Chondrocyte (in vitro differentiated cells): ENCODE data around the gene MYBPC1. TPM values are rescaled to one million over a fixed set of nuclear protein-coding genes. Genes with fewer than 3 reads are reported as not detected.

Experiments used
- DNase-seq: peaks from one replicate; pipeline ENCODE4 v3.0.0; 2021; ENCODE audit warnings: mixed read lengths, low spot score
- H3K27ac Mint-ChIP-seq: one replicate; pipeline ENCODE4 v1.8.0; 2021; ENCODE audit warnings: mild to moderate bottlenecking, moderate library complexity, mixed read lengths; ENCODE audit not compliant: unreplicated experiment
- H3K27me3 Mint-ChIP-seq: 2 replicates; pipeline ENCODE4 v1.8.0; 2021; ENCODE audit warnings: low read depth, mixed read lengths
- H3K36me3 Mint-ChIP-seq: 2 replicates; pipeline ENCODE4 v1.8.0; 2021; ENCODE audit warnings: low read depth, mixed read lengths
- H3K4me1 Mint-ChIP-seq: 2 replicates; pipeline ENCODE4 v1.8.0; 2021; ENCODE audit warnings: low read depth, mild to moderate bottlenecking, mixed read lengths
- H3K4me3 Mint-ChIP-seq: one replicate; pipeline ENCODE4 v1.8.0; 2021; ENCODE audit warnings: mild to moderate bottlenecking, moderate library complexity, mixed read lengths; ENCODE audit not compliant: unreplicated experiment
- H3K9me3 Mint-ChIP-seq: 2 replicates; pipeline ENCODE4 v1.8.0; 2021; ENCODE audit warnings: low read depth, mixed read lengths
- total RNA-seq: library from RNA; stranded (reverse); gene quantifications from 3 replicates; pipeline ENCODE4 v1.2.1, GENCODE V29; 2021
- TF ChIP-seq, protein P1 (sequence below): fragments of 200-600 bp; sonication (generic); IDR thresholded peaks from 2 replicates; pipeline ENCODE4 v1.5.0; 2021; ENCODE audit warnings: antibody characterized with exemption, mild to moderate bottlenecking, moderate library complexity

MYBPC1 gene
- total RNA-seq, 1 donor from 2014 or later: not detected

DNA sequence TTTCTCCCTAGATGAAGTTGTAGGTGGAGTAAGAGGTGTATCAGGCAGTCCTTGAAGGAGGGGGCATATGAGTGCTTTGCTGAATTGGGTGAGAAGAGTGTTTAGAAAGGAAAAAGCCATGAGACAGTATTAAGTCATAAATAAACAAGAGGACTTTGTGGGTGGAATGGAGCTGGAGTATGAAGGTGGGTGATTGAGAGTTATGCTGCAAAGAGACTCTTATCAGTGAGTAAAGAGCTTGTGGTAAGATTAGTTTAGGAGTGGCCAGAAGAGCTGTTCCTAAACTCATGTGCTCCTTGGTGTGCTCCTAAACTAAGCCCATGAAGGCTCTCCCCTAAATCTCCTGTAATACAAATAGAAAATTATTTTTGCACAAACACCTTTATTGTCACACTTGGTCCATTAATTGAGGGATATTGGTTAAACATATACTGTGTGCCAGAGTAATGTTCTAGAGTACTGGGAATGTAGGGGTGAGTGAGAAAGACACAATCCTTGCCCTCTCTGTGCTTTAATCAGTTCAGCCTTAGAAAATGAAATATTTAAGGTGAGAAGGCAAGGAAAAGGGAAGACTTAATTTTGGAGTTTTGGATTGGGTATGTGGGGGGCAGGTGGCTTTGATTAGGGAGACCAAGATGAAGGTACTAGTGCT lies 112.5 kb downstream of the MYBPC1 start:
- no peak overlapping the region for H3K4me3 Mint-ChIP-seq
- no peak for DNase-seq
- H3K36me3 Mint-ChIP-seq: no peaks in the 10 kb centered on the region
- TF ChIP-seq, protein P1, sequence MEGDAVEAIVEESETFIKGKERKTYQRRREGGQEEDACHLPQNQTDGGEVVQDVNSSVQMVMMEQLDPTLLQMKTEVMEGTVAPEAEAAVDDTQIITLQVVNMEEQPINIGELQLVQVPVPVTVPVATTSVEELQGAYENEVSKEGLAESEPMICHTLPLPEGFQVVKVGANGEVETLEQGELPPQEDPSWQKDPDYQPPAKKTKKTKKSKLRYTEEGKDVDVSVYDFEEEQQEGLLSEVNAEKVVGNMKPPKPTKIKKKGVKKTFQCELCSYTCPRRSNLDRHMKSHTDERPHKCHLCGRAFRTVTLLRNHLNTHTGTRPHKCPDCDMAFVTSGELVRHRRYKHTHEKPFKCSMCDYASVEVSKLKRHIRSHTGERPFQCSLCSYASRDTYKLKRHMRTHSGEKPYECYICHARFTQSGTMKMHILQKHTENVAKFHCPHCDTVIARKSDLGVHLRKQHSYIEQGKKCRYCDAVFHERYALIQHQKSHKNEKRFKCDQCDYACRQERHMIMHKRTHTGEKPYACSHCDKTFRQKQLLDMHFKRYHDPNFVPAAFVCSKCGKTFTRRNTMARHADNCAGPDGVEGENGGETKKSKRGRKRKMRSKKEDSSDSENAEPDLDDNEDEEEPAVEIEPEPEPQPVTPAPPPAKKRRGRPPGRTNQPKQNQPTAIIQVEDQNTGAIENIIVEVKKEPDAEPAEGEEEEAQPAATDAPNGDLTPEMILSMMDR: no peak
- peaks cover 7% of the 10 kb centered on the region for H3K4me1 Mint-ChIP-seq
- no peaks in the 10 kb centered on the region for H3K9me3 Mint-ChIP-seq
- H3K27ac Mint-ChIP-seq: no peak overlapping the region
- no peaks in the 10 kb centered on the region for H3K27me3 Mint-ChIP-seq

DNA sequence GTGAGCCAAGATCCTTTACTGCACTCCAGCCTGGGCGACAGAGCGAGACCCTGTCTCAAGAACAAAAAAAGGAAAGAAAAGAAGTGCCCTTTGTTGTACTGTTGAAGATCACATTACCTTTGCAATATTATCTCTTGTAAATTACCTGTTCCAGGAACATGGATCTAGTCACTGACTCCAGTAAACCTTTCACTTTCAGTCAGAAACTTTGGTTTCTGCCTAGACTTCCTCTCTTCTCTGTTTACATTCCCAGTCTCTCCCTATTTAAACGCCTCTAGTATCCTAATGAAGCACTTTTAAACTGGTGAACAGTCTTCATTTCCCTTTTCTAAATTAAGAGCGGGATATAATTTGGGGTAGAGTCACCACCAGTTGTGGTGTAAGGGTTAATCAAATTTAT lies 115.5 kb downstream of the MYBPC1 start:
- no peaks in the 10 kb centered on the region for H3K27me3 Mint-ChIP-seq
- TF ChIP-seq, protein P1: no peak
- DNase-seq: no peak
- H3K9me3 Mint-ChIP-seq: no peaks in the 10 kb centered on the region
- H3K27ac Mint-ChIP-seq: no peak overlapping the region
- no peak overlapping the region for H3K4me3 Mint-ChIP-seq
- no peaks in the 10 kb centered on the region for H3K36me3 Mint-ChIP-seq
- peaks cover 19% of the 10 kb centered on the region for H3K4me1 Mint-ChIP-seq

DNA sequence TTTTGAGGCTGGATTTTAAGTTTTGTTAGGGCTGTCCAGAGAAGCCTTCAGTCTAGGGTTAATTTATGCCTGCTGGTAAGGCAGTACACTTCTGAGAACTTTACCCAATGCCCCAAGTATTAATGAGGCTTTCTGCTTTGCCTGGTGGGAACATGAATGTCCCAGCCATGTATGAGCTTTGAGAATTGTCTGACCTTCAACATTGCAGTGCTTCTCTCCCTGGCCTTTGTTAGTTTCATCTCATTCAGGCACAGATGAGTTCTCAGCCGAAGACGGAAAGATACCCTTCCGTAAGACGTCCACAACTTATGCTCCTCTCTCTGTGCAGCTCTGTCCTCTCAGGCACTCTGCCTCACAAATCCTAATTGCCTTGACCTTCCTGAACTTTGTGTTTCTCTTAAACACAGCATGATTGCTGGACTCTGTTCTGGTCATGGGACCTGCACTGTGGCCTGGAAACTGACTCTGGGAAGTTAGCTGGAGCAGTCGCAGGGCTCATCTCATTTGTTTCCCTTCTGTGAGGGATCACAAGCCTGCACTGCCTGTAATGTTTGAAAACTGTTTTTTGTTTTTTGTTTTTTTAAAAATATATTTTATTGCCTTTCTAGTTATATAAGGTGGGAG lies 118.4 kb downstream of the MYBPC1 start:
- H3K27me3 Mint-ChIP-seq: no peaks in the 10 kb centered on the region
- peaks cover 19% of the 10 kb centered on the region for H3K4me1 Mint-ChIP-seq
- DNase-seq: no peak
- H3K4me3 Mint-ChIP-seq: no peak overlapping the region
- peak overlapping the region; percentile 1 for H3K27ac Mint-ChIP-seq
- H3K36me3 Mint-ChIP-seq: no peaks in the 10 kb centered on the region
- TF ChIP-seq, protein P1: no peak
- no peaks in the 10 kb centered on the region for H3K9me3 Mint-ChIP-seq

DNA sequence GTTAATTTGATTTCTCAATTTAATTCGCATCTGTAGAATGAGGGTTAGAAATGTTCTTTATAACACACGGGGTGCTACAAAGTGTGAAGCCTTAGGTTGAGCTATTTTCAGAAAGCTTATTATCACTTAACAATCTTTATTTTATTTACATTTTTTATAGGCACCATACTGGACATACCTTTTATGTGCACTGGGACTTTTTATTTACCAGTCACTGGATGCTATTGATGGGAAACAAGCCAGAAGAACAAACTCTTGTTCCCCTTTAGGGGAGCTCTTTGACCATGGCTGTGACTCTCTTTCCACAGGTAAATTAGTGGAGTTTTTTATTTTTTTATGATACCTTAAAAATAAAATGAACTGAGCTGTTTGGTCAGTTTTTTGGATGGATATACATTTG lies 119.2 kb downstream of the MYBPC1 start:
- no peaks in the 10 kb centered on the region for H3K36me3 Mint-ChIP-seq
- no peaks in the 10 kb centered on the region for H3K27me3 Mint-ChIP-seq
- H3K27ac Mint-ChIP-seq: no peak overlapping the region
- TF ChIP-seq, protein P1: no peak
- no peak overlapping the region for H3K4me3 Mint-ChIP-seq
- H3K9me3 Mint-ChIP-seq: no peaks in the 10 kb centered on the region
- DNase-seq: no peak
- H3K4me1 Mint-ChIP-seq: peaks cover 19% of the 10 kb centered on the region

DNA sequence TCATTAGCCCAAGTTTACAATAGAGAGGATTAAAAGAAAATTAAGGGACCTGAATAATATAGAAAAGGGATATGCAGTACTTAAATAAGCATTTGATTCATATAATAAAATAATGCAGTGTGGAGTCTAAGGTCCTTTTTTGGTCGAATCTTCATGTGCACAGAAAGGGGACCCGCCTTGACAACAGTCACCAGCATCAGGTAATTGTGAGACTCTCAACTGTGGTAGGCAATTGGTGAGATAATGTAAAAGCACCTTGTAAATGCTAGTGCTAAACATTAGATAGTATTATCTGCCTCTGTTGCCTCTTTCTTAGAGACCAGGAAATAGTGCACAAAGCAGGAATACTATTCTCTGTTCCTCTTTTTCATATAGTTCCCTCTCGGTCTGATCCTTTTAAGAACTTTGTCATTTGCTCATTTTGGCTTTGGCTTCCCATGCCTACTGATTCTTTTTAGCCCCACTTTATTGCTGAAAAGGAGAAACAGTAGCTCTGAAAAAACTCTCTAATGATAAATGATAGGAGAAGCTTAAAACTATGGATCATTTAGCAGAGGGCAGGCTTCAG lies 120.2 kb downstream of the MYBPC1 start:
- no peak for DNase-seq
- H3K9me3 Mint-ChIP-seq: no peaks in the 10 kb centered on the region
- no peaks in the 10 kb centered on the region for H3K27me3 Mint-ChIP-seq
- no peaks in the 10 kb centered on the region for H3K36me3 Mint-ChIP-seq
- H3K27ac Mint-ChIP-seq: no peak overlapping the region
- H3K4me1 Mint-ChIP-seq: peaks cover 22% of the 10 kb centered on the region
- no peak overlapping the region for H3K4me3 Mint-ChIP-seq
- TF ChIP-seq, protein P1: no peak
